ENCODE results near the gene ARMC9. TPM values are rescaled to one million over a fixed set of nuclear protein-coding genes. Genes with fewer than 3 reads are reported as not detected.

The ARMC9 gene
- total and polyA plus RNA-seq, 3 donors from 2014 or later: 35.0 to 49.7 (median 47.5) TPM

DNA sequence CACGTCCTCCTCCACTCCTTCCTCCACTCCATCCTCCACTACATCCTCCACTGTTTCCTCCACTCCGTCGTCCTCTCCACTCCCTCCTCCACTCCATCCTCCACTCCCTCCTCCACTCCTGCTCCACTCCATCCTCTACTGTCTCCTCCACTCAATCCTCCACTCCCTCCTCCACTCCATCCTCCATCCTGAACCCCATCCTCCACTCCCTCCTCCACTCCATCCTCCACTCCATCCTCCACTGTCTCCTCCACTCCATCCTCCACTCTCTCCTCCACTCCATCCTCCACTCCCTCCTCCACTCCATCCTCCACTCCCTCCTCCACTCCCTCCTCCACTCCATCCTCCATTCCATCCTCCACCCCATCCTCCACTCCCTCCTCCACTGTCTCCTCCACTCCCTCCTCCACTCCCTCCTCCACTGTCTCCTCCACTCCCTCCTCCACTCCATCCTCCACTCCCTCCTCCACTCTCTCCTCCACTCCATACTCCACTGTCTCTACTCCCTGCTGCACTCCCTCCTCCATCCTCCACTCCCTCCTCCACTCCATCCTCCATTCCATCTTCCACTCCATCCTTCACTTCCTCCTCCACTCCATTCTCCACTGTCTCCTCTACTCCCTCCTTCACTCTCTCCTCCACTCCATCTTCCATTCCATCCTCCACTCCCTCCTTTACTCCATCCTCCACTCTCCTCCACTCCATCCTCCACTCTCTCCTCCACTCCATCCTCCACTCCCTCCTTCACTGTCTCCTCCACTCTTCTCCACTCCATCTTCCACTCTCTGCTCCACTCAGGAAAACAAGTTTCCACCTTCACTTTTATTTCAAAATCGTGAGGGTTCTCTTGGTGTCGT lies 182.8 kb downstream of the ARMC9 start:
- Histone ChIP-seq H3K9me3 (no peaks in the 10 kb centered on the region), H3K4me1 (no peaks in the 10 kb centered on the region), H3K27ac (no peak overlapping the region), H3K27me3 (no peaks in the 10 kb centered on the region), H3K4me3 (no peak overlapping the region), H3K36me3 (ENCODE audit: low read depth, missing control alignments) (no peaks in the 10 kb centered on the region)
- intact Hi-C loops (cut with DNase I; ENCODE audit: low total_unique reads): no loop called here
- WGBS, 2 donors: 87 to 92% methylated on average over 5 of the region's 5 CpGs
- no peak for TF ChIP-seq CTCF (IDR thresholded peaks at IDR 0.05)
- TF ChIP-seq POLR2A (IDR thresholded peaks at IDR 0.05): no peak
- no peak for DNase-seq

DNA sequence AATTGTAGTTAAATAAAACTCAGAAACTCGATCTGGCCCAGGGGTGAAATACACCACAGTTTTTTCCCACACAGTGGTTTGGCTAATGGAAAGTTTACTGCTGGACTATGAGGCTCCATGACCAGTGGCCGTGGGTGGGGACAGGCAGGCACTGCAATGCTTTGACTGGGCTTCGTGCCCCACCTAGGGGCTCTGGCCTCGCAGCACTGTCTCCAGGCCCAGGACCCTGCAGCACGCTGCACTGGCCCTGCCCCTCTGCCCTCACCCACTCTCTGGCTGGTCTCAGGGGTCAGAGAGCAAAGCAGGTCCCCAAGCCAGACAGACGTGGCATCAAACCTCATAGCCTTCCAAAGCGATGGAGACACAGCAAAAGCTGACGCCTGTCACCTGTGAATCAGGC lies 183.7 kb downstream of the ARMC9 start:
- 89 to 94% methylated on average over 7 to 8 of the region's 8 CpGs for WGBS, 2 donors
- intact Hi-C loops (cut with DNase I; ENCODE audit: low total_unique reads): no loop called here

GRCh38 chr2:231383416-231384108 lies 185.1 kb downstream of the ARMC9 start:
- Histone ChIP-seq H3K27ac (no peak overlapping the region), H3K4me1 (peaks cover 5% of the 10 kb centered on the region), H3K36me3 (ENCODE audit: low read depth, missing control alignments) (no peaks in the 10 kb centered on the region), H3K27me3 (no peaks in the 10 kb centered on the region), H3K4me3 (no peak overlapping the region), H3K9me3 (no peaks in the 10 kb centered on the region)
- TF ChIP-seq CTCF (IDR thresholded peaks at IDR 0.05) (no peak), POLR2A (IDR thresholded peaks at IDR 0.05) (no peak)
- intact Hi-C loops (cut with DNase I; ENCODE audit: low total_unique reads): no loop called here
- no peak for DNase-seq
- WGBS, 2 donors: 85 to 88% methylated on average over 11 to 15 of the region's 15 CpGs

More for the DNA sequence above, 183.7 kb downstream of the ARMC9 start:
- no peak for DNase-seq
- Histone ChIP-seq H3K4me1 (no peaks in the 10 kb centered on the region), H3K9me3 (no peaks in the 10 kb centered on the region), H3K27ac (no peak overlapping the region), H3K4me3 (no peak overlapping the region), H3K27me3 (no peaks in the 10 kb centered on the region), H3K36me3 (ENCODE audit: low read depth, missing control alignments) (no peaks in the 10 kb centered on the region)
- no peak for TF ChIP-seq CTCF (IDR thresholded peaks at IDR 0.05)
- TF ChIP-seq POLR2A (IDR thresholded peaks at IDR 0.05): no peak

DNA sequence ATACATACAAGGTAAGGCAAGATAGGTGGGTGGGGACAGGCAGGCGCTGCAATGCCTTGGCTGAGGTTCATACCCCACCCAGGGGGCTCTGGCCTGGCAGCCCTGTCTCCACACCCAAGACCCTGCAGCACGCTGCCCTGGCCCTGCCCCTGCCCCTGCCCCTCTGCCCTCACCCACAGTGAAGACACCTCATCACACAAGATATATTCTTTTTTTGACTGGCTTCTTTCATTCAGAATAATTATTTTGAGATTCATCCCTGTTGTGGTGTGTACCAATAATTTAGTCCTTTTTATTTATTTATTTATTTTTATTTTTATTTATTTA lies 185.6 kb downstream of the ARMC9 start:
- H3K9me3 ChIP-seq: no peaks in the 10 kb centered on the region
- TF ChIP-seq POLR2A (IDR thresholded peaks at IDR 0.05) (no peak), CTCF (IDR thresholded peaks at IDR 0.05) (no peak)
- H3K36me3 ChIP-seq (ENCODE audit: low read depth, missing control alignments): no peaks in the 10 kb centered on the region
- intact Hi-C loops (cut with DNase I; ENCODE audit: low total_unique reads): no loop called here
- peaks cover 6% of the 10 kb centered on the region for H3K4me1 ChIP-seq
- 90 to 91% methylated on average over 2 of the region's 2 CpGs for WGBS, 2 donors
- no peak overlapping the region for H3K4me3 ChIP-seq
- no peak overlapping the region for H3K27ac ChIP-seq
- DNase-seq: no peak
- H3K27me3 ChIP-seq: no peaks in the 10 kb centered on the region

Data from testis (tissue), 3 donors.